Measurements from ENCODE around the gene RBL1.
"Not testable (repeated sequence)": the region's sequence is repeated elsewhere in the genome, so short reads cannot be mapped to it uniquely, and the experiment has no call there.

RBL1 gene

GRCh38 chr20:37095599-37096414, at the start of gene RBL1:
Gene RBL1 (minus strand): TSS chr20:37095997. CDS start chr20:37095928, 69 bp downstream.
- peak; percentile 90 for DNase-seq

- DNase-seq, result no peak
Observed at GRCh38 chr20:37144856-37145404, 49.1 kb upstream of the RBL1 start.

- DNase-seq, result no peak
Observed at GRCh38 chr20:37142708-37143107, 46.9 kb upstream of the RBL1 start.

GRCh38 chr20:37137547-37137946, 41.8 kb upstream of the RBL1 start:
- no peak for DNase-seq

- DNase-seq, result no peak
Observed at GRCh38 chr20:37133952-37134351, 38.2 kb upstream of the RBL1 start.

GRCh38 chr20:37131486-37131885, 35.7 kb upstream of the RBL1 start:
- no peak for DNase-seq

GRCh38 chr20:37128803-37129202, 33.0 kb upstream of the RBL1 start:
- DNase-seq, result no peak

GRCh38 chr20:37126290-37126689, 30.5 kb upstream of the RBL1 start:
- not testable (repeated sequence) for DNase-seq

GRCh38 chr20:37123441-37123840, 27.6 kb upstream of the RBL1 start:
- no peak for DNase-seq

- no peak for DNase-seq
Observed at GRCh38 chr20:37120497-37120896, 24.7 kb upstream of the RBL1 start.

- no peak for DNase-seq
Observed at GRCh38 chr20:37119356-37120036, 23.7 kb upstream of the RBL1 start.

- no peak for DNase-seq
Observed at GRCh38 chr20:37114012-37114411, 18.2 kb upstream of the RBL1 start.

- DNase-seq, result no peak
Observed at GRCh38 chr20:37111926-37112455, 16.2 kb upstream of the RBL1 start.

GRCh38 chr20:37108676-37109075, 12.9 kb upstream of the RBL1 start:
- no peak for DNase-seq

GRCh38 chr20:37102571-37102970, 6.8 kb upstream of the RBL1 start:
- DNase-seq, result no peak

GRCh38 chr20:37096415-37097041, 731 bp upstream of the RBL1 start:
- DNase-seq, result no peak

GRCh38 chr20:37095108-37095598, 644 bp downstream of the RBL1 start:
- no peak for DNase-seq

- no peak for DNase-seq
Observed at GRCh38 chr20:37090407-37090806, 5.4 kb downstream of the RBL1 start.

- DNase-seq, result peak; percentile 2
Observed at GRCh38 chr20:37081717-37082289, 14.0 kb downstream of the RBL1 start.

- no peak for DNase-seq
Observed at GRCh38 chr20:37077009-37077408, 18.8 kb downstream of the RBL1 start.

- DNase-seq, result peak; percentile 0
Observed at GRCh38 chr20:37075932-37076685, 19.7 kb downstream of the RBL1 start.

Data from COR-L47 (cell line).